Stimulated activated CD8-positive, alpha-beta memory T cell treated with anti-CD3 and anti-CD28 coated beads, Interleukin-15, amount 100 ng/mL, for 48 hours (primary cell): Measurements from ENCODE around the gene MBNL1.
"Not testable (repeated sequence)": the region's sequence is repeated elsewhere in the genome, so short reads cannot be mapped to it uniquely, and the experiment has no call there.

ENCODE experiments used
- DNase-seq, 2 donors: peaks; one replicate each; pipeline ENCODE4 v3.0.0-alpha.2; 2020; ENCODE audit warnings: low read depth in 2 of 2

The MBNL1 gene

DNA sequence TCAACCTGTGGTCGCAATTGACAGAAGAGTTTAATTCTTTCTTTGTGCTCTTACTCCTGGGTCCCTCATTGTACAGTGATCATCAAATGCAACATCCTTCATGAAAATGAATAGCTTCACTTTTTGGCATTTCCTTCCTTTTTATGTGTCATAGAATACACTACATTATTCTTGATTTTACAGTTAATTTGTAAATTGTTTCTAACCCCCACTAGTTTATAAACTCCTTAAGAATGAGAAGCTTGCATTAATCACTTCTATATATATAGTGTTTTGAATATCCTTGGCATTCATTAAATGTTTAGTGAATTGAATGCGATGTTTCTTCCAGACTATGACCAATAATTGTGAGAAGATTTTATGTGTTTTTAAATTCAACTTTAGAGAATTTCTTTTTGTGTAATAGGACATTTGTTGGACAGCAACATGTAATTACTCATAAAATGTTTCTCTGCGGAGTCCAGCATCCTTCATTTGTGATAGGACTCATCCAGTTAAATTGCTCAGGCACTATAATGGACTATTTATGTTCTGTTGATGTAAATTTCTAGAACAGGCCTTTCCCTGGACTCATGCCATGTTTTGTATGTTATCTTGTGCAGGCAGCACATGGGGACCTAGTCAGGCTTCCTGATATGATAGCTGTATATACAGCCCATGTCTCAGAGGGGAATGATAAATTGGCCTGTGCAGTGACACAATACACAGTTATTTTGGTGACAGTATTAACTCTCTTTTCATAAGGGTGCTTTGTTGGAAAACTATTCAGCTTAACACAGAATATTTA lies 51.3 kb downstream of the MBNL1 start:
- no peak for DNase-seq

DNA sequence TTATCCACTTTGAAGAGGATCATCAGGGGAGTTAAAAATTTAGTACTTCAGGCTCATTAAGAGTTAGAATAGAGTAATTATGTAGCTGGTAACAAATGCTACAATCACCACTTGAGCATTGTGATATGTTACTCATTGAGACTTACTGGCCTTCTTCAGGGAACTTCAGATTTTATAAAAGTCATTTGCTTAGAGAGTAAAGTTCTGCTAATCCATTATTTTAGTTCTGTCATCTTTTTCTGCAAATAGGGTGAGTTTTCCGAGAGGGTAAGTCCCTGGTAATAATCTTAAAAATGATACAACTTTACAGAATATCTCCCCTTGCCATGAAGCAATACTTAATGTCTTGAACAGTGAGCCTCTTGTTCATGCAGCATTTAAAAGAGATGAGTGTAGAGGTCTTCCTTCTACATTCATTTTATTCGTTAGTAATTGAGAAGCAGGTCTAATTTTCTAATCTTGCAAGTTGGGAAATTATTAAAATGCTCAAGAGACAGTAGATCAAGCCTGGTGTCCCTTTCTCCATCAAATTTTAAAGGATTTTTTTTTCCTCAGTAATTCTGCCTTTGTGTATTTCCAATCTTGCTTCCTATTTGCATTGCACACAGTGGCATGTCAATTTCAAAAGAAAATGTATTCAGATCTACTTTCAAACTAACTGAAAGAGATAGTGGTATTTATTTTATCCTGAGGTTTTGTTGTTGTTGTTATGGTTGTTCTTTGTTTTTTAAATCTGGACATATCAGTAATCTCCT lies 52.6 kb downstream of the MBNL1 start:
- DNase-seq = no peak

DNA sequence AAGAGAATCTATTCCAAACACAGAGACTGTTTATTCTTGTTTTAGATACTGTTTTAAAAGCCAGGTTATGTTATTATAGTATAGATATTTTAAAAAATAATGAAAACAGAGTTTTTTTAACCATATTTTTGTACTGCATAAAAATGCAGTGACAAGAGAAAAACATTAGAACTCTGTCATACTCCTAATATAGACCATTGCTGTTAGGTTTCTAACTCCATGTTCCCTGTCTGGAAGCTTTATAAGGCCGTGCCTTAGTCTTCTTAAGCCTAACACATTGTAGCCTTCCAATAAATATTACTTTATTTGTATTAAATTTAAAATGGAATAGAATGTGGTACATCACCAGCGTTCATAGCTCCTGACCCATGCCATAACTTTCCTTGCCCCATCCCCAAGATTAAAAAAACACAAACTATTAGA lies 53.2 kb downstream of the MBNL1 start:
- no peak for DNase-seq

DNA sequence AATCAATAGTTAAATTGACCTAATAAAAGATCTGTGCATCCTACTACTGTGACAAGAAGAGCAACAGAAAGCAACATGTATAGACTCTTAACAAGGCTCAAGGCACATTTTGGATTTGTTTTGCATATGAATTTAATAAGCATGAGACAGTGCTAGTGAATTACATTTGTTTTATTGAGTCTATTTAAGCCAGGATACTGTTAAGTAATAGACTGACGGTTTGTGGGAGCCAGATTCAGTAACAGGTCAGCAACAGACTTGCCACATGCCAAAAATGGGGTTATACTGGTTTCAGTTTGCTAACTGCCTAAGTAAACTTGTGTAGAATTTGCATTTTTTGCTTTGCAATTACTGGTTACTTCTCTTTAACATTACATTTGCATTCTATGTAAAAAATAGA lies 54.0 kb downstream of the MBNL1 start:
- no peak for DNase-seq

DNA sequence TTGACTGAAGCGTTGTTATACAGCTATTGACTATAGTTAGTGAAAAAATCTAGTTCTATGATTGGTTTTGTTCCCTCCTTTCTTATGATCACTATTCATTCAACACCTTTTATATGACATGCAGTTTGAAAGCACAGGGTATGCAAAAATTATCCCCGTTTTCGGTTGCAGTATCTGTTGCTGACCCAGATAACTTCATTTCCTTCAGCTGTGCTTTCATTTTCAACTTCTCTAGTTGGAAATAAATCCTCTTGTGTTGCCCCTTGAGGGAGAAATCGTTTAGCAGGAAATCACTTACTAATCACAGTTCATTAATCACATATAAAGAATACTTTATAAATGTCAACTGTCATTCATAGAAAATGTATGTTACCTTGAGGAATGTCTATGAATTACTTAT lies 55.1 kb downstream of the MBNL1 start:
- DNase-seq = no peak

DNA sequence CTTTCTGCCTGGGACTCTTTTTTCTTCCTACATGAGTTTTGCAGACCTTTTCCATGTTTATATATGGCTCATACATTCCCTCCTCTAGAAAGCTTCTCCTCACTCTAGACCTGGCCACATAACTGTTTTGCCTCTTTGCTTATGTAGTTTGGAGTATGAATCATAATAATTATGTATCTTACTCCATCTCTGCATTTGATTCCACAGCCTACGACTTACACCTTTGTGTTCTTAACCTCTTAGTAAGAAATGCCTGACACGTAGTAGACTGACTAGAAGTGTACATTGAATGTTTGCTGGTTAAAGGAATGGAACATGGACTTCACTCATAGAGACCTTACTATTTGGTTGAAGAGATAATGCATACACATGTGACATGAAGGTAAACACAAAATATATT lies 56.4 kb downstream of the MBNL1 start:
- DNase-seq = no peak

DNA sequence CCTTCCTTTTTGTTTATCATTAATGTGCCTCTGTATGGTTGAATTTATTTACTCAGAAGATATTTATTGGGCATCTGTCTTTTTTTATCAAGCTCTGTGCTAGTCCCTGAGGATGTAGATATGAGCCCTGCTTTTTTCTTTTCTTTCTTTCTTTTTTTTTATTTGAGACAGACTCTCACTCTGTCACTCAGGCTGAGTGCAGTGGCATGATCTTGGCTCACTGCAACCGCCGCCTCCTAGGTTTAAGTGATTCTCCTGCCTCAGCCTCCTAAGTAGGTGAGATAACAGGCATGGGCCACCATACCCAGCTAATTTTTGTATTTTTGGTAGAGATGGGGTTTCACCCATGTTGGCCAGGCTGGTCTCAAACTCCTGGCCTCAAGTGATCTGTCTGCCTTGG lies 58.5 kb downstream of the MBNL1 start:
- no peak for DNase-seq

DNA sequence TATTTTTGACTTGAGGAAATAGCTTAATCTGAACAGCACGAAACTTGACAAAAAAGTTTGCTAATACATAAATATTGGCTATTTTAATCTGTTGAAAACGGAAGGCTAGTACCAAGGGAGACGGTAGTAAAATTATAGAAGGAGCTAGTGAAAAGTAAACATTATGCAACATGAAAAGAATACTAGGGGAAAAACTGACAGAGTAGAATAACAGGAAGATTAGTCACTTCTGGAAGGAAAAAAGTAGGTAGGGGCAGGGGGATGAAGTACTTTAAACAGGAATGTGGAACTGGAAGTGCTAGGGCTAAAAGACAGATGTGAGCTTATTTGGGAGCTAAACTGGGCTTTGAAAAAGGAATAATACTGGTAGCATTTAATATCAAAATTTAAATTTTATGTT lies 60.1 kb downstream of the MBNL1 start:
- no peak for DNase-seq

DNA sequence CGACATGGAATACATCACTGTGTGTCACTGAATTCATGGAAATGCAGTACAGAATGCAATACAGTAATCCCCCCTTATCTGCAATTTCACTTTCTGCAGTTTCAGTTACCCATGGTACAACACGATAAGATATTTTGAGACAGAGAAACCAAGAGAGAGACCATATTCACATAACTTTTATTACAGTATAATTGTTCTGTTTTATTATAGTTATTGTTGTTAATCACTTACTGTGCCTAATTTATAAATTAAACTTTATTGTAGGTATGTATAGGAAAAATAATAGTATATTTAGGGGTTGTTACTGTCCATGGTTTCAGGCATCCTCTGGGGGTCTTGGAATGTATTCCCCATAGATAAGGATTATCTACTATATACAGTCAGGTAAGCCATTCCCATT lies 61.8 kb downstream of the MBNL1 start:
- no peak for DNase-seq

DNA sequence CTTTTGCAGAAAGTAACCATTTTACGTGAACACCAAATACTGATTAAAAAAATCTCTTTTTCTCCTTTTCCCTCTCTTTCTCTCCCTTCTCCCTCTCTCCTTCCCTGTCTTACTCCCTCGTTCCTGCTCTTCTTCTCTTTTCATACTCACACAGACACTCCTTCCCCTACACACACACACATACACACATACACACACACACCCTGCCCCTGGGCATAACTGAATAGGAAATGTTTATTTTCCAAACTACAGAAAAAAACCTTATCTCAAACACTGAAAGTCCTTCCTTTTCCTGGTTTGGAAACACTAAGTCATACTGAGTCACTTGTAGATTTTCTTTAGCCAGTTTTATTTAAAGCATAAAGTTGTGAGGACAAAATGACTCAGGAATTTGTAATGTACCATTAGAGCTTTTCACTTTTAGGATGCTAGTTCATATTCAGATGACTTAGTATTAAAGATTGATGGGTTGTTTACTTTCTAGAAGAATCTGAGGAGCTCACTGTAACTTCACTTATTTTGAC lies 62.4 kb downstream of the MBNL1 start:
- no peak for DNase-seq

DNA sequence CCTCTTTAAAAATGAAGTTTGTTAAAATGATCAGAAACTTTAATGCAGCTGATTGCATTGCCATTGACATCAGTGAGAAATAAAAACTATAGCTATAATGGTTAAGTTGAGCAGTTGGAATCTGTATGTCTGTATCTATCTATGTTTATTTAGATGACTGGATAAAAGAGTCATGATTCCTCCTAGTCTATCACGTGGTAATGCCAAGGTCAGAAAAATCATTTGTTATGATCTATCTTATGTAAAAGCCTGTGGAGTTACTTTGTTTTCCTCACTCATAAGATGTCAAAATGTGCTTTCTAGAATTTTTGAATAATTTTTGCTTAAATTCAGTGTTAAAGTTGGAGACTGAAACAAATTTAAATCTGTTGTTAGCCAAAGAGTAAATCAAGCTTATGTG lies 63.3 kb downstream of the MBNL1 start:
- DNase-seq = no peak

DNA sequence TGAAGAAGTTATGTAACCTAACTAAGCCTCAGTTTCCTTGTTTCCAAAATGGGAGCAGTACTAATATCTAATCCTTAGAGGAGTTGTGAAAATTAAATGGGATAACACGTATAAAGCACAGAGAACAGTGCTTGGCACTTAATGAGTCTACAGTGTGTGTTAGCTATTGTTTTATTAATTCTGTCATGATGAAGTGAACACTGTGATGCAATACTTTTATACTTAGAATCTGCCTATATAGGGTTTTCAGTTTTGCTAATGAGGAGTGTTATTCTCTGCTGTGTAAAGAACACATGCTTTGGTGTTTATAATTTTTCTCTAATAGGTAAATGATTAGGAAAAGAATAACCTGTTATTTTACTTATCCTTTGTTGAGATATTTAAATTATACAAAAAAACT lies 65.2 kb downstream of the MBNL1 start:
- DNase-seq = no peak

DNA sequence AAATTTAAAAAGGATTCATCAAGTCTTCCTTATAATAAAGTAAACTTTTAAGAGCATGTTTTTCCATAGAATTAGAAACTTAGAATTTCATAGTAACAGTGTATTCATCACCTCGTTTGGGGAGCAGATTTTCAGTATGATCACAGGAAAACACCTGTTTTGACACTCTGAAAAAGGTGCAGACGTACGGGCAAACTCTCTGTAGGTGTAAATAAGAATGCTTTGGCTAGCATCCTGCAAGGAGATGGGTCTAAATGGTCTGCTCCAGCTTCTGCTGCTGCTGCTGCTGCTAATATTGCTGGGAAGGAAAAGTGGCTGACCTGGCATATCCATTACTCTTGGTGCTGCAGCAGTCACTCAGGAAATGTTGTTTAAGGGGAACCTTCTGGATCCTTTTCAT lies 66.0 kb downstream of the MBNL1 start:
- DNase-seq = no peak

DNA sequence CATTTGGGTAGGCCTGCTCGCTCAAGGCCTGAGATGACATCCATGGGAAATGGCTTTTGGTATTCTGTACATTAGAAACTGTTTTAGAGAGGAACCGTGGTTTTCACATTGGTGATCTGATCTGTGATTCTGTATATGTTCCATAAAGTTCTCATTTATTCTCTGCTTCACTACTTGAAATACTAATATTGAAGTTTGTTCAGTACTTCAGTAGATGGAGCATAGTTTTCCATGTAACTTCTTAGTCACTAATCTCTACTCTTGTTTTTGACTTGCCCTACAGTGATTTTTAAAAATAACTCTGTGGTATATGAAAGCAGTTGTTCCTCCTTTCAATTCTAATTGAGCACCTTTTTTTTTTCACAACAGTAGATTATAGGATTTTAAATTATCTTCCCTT lies 66.5 kb downstream of the MBNL1 start:
- DNase-seq = no peak

DNA sequence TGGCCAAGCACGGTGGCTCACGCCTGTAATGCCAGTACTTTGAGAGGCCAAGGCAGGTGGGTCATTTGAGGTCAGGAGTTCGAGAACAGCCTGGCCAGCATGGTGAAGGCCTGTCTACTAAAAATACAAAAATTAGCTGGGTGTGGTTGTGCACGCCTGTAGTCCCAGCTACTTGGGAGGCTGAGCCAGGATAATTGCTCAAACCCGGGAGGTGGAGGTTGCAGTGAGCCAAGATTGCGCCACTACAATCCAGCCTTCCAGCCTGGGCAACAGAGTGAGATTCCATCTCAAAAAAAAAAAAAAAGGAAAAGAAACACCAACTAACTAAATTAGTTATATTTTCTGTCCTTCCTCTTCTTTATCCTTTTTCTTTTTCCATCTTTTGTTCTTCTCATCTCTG lies 68.6 kb downstream of the MBNL1 start:
- not testable (repeated sequence) for DNase-seq

DNA sequence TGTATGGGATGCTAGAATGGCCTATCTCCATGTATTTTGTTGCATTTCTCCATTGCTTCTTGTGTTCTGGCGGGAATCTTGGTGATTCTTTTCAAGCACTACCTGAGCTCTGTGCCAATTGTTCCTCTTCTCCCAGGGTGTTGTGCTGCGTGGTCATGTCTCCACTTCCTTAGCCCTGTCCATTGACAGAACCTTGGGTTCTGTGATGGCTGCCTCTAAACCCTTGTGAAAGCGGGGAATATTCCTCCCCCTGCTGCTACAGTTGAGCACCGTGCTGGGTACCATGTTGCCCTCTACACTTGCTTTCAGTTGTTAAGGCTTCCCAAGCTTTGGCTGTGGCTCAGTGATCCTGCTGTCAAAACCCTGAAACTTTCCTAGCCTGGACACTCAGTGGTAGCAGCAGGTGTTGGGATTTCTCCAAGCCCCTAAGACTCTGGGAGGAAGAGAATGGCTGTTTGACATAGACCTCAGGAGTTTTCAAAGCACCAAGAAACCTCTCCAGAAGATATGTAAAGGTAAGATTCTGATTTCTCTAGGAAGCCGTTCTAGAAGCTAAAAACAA lies 69.5 kb downstream of the MBNL1 start:
- DNase-seq = no peak

DNA sequence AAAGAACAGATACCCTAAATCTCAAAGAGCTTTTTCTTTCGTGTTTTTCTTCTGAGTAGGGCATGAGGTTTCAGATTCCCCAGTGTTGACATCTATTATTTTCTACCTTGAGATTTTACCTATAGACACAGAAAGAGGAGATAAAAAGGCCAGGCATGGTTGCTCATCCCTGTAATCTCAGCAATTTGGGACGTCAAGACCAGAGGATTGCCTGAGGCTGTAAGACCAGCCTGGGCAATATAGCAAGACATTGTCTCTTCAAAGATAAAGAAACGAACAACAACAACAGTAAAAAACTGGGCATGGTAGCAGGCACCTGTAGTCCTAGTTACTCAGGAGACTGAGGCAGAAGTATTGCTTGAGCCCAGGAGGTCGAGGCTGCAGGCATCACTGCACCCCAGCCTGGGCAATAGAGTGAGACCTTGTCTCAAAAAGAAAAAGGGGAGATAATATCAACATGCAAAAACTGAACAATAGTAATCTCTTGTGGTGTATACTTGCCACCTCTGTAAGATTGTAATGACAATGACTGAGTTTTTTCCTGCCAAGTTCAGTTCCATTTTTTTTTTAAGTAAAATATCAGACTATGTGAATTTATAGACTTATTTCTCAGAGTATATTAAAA lies 71.3 kb downstream of the MBNL1 start:
- DNase-seq = no peak

DNA sequence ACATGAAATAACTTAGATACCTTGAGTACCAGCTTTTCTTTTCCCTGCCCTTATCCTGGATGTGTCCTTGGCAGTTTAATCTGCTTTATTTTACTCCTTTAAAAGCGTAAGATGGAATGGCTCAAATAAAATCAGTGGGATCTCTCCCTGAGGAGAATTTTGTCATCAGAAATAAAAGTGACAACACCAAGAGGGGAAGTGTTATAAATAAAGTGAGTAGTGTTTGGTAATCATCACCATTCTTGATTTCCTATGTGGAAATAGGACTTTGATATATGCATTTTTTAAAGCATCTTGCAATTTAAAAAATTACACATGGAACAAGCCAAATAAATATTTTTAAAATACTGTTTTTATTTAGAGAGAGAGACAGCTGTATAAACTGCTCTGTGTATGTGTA lies 76.5 kb downstream of the MBNL1 start:
- DNase-seq = no peak

DNA sequence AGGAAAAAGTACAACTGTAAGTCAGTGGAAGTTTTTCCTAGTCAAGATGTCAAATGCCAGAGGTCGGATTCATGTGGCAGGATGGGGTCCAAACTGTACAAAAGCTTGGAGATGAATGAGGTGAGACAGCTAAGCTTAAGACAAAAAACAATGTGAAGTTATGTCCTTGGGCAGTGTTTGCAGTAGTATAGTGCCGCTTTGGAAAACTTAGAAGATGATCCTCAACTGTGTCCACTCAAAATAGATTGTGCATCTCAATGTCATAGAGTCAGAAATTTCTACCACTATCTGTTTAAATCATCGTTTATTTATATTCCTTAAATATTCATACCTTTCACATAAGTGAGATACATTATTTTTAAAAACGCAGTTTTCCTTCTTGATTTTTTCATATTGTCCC lies 77.3 kb downstream of the MBNL1 start:
- no peak for DNase-seq

DNA sequence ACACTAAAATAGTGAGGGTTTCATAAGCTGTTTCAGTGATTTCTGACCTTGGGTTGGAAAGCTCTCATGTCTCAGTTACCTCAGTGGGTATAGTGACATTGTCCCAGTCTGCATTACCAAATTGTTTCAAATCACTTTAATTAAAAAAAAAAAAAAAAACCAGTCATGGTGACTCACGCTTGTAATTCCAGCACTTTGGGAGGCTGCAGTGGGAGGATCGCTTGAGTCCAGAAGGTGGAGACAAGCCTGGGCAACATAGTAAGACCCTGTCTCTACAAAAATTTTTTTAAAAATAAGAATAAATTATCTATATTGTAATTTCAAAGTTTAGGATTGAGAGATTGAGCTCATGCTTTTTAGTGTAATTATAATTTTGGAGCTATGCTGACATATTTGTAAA lies 78.0 kb downstream of the MBNL1 start:
- no peak for DNase-seq

DNA sequence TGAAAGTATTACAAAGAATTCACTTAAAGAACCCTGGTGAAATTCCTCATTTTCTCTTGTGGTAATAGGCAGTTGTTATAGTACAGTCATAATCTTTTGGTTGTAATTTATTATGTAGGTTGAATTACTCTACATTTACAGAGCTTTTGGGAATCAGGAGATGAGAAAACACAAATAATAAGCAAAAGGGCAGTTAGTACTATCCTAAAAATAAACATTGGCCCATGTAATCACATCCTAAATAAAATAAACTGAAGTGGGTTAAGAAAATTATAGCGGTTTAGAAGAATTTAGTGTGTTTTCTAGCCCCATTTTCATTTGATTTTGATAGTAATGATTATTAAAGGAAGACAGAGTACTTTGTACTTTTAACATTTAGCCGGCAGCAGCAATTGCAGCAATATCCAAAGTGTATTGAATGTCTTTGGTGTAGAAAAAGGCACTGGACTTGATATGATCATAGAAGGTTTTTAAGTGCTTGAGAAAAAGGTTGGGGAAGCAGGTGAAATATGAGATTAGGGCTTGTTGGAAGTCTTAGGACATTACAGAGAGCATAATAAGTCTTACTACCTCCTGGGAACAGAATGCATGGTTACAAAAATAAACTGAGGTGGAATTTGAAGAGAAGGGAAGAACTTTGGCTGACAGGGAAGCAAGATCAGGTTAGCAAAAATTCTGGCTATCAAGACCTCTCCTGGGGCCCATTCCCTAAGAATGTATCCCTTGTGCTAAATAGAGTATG lies 79.9 kb downstream of the MBNL1 start:
- DNase-seq = no peak

DNA sequence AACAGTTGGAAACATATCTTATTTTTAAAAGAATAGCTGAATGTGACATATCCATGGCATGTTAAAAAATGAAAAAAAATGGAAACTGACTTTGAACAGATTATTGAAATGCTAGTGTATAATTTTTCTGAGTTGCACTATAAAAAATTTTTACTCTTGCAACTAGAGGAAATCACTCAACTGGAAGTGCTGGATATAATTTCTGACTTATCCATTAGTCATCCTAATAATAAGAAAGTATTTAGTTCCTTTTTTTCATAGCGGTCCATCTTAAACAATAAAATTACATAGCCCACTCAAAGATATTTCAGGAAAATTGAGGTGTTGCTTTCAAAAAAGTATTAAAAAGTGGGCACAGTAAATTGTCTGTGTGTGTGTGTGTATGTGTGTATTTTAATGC lies 80.7 kb downstream of the MBNL1 start:
- DNase-seq = no peak
